Measurements from ENCODE around the gene MLLT10. TPM values are rescaled to one million over a fixed set of nuclear protein-coding genes. Genes with fewer than 3 reads are reported as not detected.

Gene MLLT10
- total and polyA plus RNA-seq, 10 of the 15 experiments (the other 5 are each of a cell fraction or from before 2014, with no cell fraction given): 8.7 to 61.1 (median 28.5) TPM

GRCh38 chr10:21604651-21605050 is 70.6 kb downstream of the MLLT10 start:
- WGBS (ENCODE audit: insufficient coverage, insufficient replicate concordance, low lambda C conversion rate, missing lambda C conversion rate): 71% methylated on average over 2 of the region's 2 CpGs
- no peak overlapping the region for H3K27ac ChIP-seq (ENCODE audit: control insufficient read depth, insufficient read depth)
- intact Hi-C loops (cut with micrococcal nuclease; ENCODE audit: unreplicated experiment) (no loop called here), in situ Hi-C loops (cut with MboI) (no loop called here)
- no TSS peak for BruUV-seq (replicated peaks)
- no peak overlapping the region for H3K9ac ChIP-seq (ENCODE audit: control insufficient read depth, insufficient read depth, low read length)
- H2AFZ ChIP-seq (ENCODE audit: control insufficient read depth, low read depth, low read length): no peak overlapping the region
- SMC1A ChIA-PET (ENCODE audit: uncharacterized antibody, unreplicated experiment): interaction anchor here (0.7 kb wide), 1 partner anchor 279 kb away, joined by 3 read pairs; no protein-coding TSS in a partner anchor
- ATAC-seq: no peak
- FAIRE-seq: no peak
- H3K4me1 ChIP-seq (ENCODE audit: control insufficient read depth, insufficient read depth, low read length): no peaks in the 10 kb centered on the region
- no peaks in the 10 kb centered on the region for H4K20me1 ChIP-seq (ENCODE audit: control insufficient read depth, insufficient read depth)
- TF ChIP-seq SMAD5 (IDR thresholded peaks at IDR 0.05; ENCODE audit: low read depth): no peak
- no peak for TF ChIP-seq MEF2B (IDR thresholded peaks at IDR 0.05; ENCODE audit: partially characterized antibody, poor library complexity, severe bottlenecking)
- TF ChIP-seq SKIL (IDR thresholded peaks at IDR 0.05; ENCODE audit: low read depth, poor library complexity, severe bottlenecking): no peak
- TF ChIP-seq CEBPB (IDR thresholded peaks at IDR 0.05; ENCODE audit: borderline replicate concordance in 1 of 2, low read depth in 2 of 2, low read length in 2 of 2): no peak
- TF ChIP-seq SREBF2 (IDR thresholded peaks at IDR 0.05; ENCODE audit: low read length): no peak
- no peak for TF ChIP-seq SUPT20H (IDR thresholded peaks at IDR 0.05; ENCODE audit: borderline replicate concordance, control insufficient read depth, low read depth, low read length)
- TF ChIP-seq ZNF24 (IDR thresholded peaks at IDR 0.05): no peak
- TF ChIP-seq ASH2L (IDR thresholded peaks at IDR 0.05; ENCODE audit: borderline replicate concordance, low read depth): no peak
- no peak for TF ChIP-seq FOS (IDR thresholded peaks at IDR 0.05; ENCODE audit: borderline replicate concordance, extremely low read depth, insufficient read length)
- no peak for TF ChIP-seq TCF3 (IDR thresholded peaks at IDR 0.05; ENCODE audit: borderline replicate concordance, insufficient read depth, low read depth, low read length)
- no peak for TF ChIP-seq SUZ12 (IDR thresholded peaks at IDR 0.05; ENCODE audit: unreplicated experiment)
- no peak for TF ChIP-seq RCOR1 (conservative IDR thresholded peaks at IDR 0.05; ENCODE audit: low read depth, low read length)
- TF ChIP-seq CBFB (IDR thresholded peaks at IDR 0.05; ENCODE audit: low read depth): no peak
- TF ChIP-seq NBN (IDR thresholded peaks at IDR 0.05): no peak
- no peak overlapping the region for H3K4me3 ChIP-seq
- peaks cover 8% of the 10 kb centered on the region for H3K9me3 ChIP-seq (replicated peaks; ENCODE audit: control insufficient read depth, insufficient read depth, low read length)
- POLR2A ChIA-PET: no interaction called here
- H3K4me2 ChIP-seq (ENCODE audit: control insufficient read depth, insufficient read depth): no peak overlapping the region
- peaks cover 1 to 9% of the 10 kb centered on the region in 2 experiments; a peak in 3 of 4 replicates for H3K36me3 ChIP-seq (ENCODE audit: control insufficient read depth in 2 of 2, insufficient read depth in 2 of 2, low read length in 1 of 2)
- no peak for DNase-seq (ENCODE audit: low read depth, low spot score)
- no peaks in the 10 kb centered on the region for H3K27me3 ChIP-seq (replicated peaks in 1 of 2; ENCODE audit: control insufficient read depth in 2 of 2, insufficient read depth in 2 of 2, low read length in 1 of 2)
- RAD21 ChIA-PET (ENCODE audit: unreplicated experiment): no interaction called here
- peaks cover 3% of the 10 kb centered on the region for H3K79me2 ChIP-seq (ENCODE audit: control insufficient read depth, insufficient read depth, low read length)
- CTCF ChIA-PET: no interaction called here

Data from GM12878 (cell line).